HG03342 (cell line): ENCODE measurements around the gene RFLNA.
"Not testable (repeated sequence)": the region's sequence is repeated elsewhere in the genome, so short reads cannot be mapped to it uniquely, and the experiment has no call there.

ENCODE experiments used
- ATAC-seq: cut with Tn5 transposase; IDR thresholded peaks from one replicate; pipeline ENCODE4 v1.9.1; 2021; ENCODE audit warnings: mild to moderate bottlenecking, moderate library complexity; ENCODE audit not compliant: unreplicated experiment

RFLNA gene

DNA sequence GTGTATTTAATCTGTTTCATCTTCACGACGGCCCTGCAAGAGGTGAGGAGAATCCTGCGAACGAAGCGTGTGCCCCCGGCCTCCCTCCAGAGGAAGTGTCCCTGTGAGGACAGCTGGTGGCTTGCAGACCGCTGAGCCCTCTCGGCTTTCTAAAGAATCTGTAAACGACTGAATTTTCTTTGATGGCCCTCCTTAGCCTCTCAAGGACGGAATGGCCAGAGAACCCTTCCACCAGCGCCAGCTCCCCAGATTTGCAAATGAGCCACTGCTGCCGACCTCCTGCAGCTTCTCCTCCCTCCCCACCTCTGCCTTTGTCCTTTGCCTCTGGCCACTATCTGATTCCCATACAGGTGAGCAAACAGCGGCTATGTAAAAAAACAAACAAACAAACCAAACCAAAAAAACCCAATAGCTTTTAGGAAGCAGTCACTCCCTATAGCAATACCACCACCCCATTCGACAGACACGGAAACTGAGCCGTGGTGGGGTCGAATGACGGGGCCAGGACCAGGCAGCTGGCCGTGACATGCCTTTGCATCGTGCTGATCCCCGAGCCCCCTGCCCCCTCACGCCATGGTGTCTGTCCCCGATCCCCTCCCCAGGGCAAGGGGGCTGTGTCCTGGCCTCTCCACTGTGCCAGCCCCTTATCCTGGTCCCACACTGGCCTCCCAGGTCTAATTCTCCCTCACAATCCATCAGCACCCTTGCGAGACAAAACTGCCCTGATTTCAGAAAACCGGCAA lies 23.6 kb downstream of the RFLNA start:
- ATAC-seq, result no peak

DNA sequence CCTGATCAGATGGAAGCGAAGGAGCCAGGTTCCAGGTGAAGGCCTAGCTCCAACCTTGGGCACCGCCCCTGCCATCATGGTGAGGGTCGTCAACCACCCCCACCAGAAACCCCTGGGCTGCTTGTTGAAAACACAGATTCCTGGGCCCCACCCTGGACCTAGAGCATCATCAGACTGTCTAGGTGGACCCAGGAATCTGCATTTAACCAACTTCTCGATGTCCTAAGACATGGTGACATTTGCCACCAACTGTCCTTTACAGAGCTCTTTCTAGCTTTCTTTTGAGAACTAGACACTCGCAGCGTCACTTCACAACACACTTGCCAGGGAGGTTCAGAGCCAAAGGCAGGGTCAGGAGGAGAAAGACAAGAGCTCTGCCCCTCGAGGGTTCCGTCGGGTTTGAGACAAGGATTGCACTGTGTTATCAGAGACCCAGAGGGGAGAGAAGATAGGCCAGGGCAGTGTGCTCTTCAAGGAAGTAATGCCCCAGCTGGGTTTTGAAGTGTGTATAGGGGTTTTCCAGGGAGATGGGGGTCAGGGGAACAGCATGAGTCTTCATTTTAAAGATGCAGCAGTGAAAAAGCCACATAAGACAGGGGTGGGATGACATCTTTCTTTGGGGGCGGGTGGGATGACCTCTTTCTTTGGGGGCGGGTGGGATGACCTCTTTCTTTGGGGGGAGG lies 24.6 kb downstream of the RFLNA start:
- ATAC-seq, result no peak

DNA sequence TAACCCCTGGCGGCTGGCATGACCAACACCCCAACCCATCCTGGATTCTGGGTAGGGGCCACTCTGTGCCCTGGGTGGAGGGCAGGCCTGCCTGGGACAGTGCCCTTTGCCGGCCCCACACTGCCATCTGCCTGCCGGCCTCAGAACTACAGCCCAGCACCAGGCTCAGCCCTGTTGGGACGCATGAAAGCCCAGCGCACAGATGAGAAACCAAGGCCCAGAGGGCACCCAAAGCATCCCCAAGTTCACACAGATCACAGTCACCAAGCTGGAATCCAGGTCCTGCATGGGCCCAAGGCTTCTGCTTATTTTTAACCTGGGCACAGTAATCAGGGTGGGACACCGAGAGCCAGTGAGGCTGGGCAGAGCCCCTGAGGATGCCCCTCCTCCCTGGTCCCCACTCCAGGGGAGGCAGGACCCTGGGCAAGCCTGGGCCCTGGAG lies 26.2 kb downstream of the RFLNA start:
- ATAC-seq, result peak; percentile 73

DNA sequence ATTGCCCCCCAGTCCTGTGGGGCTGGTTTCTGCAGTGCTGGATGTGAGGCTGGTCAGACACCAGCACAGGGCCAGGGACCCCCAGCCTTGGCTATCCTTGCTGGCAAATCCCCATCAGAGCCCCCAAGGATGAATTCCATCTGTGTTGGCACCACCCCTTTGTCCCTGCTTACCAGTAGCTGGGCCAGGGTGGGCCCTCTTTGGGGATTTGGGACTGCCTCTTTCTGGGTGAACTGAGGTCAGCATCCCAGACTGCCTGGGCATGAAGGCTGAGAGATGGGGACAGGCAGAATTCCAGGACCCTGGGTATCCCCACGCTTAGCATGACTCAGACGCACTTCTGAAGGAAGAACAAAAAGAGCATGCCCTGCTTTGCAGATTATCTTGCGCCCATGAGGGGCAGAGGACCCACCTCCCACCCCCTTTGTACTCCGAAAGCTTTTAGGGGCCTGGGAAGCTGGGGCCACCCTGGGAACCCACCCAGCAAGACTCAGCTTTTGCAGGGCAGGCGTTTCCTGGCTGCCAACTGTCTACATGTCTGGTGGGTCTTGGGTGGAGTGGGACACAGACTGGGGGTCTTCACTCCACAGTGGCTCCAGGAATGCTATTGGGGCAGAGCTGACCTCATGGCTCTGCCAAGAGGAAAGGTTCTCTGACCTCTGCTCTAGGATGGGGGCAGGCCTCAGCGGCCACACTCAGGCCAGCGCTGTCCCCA lies 26.8 kb downstream of the RFLNA start:
- no peak for ATAC-seq

DNA sequence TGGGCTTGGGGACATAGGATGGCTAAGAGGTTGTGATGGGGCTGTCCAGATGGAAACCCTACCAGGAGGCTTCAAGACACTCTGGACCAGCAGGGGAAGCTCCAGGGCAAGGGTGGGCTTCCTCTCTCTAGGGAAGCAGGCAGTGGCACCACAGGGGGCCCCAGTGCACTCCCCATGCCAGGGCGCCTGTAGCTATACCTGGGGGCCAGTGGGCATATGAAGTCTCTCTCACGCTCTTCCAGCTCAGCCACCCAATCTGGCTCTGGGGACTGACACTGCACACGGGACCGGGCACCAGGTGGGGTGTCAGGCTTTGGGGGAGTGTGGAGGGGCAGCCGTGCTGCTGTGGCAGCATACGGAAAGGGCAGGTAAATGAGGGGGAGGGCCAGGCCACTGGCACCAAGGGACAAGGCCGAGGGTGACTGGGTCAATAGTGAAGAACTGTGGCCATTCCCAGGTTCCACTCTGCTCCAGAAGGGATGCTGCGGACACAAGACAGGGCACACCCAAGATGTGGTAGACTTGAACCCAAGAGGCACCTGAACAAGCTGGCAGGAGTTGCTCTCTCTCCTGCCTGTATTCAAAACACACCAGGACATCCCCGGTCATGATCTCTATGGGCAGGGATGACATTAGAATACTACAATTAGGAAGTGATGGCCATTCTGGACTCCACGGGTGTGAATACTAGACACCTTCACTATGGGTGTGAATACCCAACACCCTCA lies 27.5 kb downstream of the RFLNA start:
- ATAC-seq, result no peak

DNA sequence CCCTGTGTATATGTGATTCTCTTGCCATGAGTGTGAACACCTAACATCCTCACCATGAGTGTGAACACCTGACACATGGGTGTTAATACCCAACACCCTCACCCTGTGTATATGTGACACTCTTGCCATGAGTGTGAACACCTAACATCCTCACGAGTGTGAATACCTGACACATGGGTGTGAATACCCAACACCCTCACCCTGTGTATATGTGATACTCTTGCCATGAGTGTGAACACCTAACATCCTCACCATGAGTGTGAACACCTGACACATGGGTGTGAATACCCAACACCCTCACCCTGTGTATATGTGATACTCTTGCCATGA lies 28.1 kb downstream of the RFLNA start:
- not testable (repeated sequence) for ATAC-seq

DNA sequence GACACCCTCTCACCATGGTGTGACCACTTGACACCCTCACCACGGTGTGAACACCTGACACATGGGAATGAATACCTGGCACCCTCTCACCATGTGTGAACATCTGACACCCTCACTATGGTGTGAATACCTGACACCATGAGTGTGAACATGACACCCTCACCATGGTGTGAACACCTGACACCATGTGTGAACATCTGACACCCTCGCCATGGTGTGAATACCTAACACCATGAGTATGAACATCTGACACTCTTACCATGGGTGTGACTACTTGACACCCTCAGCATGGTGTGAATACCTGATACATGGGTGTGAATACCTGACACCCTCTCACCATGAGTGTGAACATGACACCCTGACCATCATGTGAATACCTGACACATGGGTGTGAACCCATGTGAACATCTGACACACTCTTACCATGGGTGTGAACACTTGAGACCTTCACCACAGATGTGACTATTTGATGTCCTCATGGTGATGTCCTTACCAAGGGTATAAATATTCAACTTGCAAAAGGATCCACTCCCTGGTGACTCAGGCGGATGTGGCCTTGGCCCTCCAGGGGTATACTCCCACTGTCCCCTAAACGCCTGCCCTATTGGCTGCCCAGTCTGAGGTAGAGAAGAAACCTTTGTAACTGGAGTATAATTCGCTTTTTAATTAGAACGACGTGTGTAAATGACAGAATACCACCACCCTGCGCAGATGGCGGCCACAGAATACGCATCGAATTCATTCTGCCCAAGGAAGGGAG lies 29.1 kb downstream of the RFLNA start:
- ATAC-seq, result no peak

DNA sequence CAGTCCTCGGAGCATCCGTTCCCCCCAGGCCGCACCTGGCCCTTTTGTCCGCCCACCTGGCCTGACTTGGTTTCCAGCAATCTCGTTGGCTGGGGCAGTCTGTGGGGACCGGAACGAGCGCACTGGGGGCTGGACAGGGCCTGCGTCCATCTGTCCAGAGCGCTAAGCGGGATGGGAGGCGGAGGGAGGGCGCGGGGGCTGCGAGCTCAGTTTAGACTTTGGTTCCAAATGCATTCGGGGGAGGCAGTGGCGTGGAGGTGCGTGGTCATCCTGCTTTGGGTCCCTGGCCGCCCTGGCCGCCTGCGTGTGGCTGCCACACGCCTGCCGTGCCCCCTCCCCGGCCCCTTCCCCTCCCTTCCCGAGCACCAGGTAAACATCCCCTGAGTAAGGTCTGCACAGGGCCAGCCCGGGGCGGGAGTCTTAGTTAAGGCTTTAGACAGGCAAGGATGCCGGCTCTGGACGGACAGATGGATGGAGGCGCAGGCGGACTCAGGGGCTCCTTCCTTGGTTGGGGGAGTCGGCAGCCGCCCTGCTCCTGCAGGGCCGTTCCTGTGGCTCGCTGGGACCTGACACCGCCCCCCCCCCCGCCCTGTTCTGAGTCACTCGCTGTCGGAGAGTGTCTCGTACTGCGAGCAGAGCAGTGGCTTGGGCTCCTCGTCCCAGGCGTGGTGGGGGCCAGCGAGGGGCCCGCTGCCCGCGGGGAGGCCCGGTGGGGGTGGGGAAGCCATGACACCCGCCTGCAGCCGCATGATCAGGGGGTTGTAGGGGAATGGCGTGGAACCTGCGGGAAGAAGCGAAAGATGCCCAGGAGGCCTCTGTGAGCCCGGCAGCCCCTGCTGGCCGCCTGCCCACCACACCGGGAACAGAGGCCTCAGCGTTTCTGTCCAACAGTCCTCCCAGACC lies 30.2 kb downstream of the RFLNA start:
- no peak for ATAC-seq

DNA sequence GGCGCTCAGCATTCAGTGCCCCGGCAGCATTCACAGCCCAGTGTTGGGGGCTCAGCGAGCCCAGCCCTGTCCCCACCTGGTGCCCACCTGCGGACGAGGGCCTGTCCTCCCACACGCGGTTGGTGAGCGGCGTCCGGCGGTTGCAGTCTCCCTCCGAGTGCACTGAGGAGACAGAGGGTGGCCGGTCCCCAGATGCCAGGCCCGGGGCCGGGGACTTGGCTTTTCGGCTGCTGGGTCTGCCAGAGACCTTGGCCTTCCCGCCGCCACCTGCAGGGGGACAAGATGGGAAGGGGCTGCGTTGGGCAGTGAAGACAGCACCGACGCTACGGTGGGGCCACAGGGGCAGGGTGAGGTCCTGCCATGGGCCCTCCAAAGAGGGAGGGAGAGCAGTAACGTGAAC lies 31.2 kb downstream of the RFLNA start:
- ATAC-seq, result no peak

DNA sequence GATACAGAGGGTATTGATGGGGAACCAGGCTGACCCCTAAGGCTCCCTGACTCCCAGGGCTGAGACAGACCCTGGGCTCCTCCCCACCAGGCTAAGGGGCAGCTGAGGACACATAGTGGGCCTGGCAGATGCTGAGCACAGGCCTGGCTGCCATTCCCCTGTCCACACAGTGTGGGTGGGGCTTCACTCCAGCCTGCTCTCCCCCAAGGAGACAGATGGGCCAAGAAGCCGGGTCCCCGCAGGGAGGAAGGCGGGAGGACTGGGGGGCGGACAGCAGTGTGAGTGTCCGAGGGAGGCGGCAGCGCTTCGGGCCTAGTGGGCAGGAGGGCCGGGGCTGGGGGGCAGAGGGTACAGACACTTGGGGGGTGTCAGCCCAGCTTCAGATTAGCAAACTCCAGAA lies 32.0 kb downstream of the RFLNA start:
- no peak for ATAC-seq

DNA sequence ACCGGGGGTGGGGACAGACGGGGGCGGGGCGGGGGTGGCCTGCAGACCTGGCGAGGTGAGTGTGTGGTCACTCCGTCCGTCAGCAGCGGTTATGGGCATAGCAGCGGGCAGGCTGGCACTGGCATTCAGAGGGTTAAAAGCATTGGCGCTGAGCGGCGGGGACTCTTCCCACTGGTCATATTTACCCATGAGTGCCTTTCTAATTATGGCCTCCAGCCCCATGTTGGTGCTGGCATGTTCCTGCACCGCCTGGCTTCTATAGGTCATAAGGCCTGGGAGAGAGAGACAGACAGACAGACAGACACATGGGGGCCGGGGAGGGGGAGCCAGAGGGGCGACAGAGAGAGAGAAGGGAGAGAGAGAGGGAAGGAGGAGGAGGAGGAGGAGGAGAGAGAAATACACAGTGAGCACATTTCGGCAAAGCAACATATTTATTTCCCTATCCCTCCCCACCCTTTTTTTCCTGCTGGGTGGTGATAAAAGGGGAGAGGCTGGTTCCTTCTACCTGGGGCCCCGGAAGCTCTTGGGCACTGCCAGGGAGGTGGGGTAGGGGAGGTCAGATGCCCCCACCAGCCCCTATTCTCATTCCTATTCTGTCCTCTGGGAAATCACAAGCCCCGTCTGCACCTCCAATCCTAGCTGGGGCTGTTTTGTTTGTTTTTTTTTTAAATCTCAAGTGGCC lies 32.6 kb downstream of the RFLNA start:
- no peak for ATAC-seq

DNA sequence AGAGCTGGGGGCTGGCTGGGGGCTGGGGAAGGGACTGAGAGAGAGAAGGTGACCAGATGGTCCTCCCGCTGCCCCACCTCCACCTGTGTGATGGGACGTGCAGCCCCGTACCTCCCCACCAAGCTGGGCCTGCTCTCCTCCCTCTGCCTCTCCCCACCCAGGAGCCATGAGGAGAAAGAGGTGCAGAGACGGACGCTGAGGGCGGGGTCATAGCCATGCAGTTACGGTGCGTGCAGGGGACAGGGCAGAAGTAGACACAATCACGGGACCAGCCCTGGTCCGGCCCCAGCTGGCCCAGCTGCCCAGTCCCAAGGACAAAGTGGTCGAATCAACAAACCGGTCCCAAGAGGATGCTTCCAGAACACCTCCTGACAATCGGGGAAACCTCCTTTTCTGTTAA lies 33.2 kb downstream of the RFLNA start:
- ATAC-seq, result no peak

DNA sequence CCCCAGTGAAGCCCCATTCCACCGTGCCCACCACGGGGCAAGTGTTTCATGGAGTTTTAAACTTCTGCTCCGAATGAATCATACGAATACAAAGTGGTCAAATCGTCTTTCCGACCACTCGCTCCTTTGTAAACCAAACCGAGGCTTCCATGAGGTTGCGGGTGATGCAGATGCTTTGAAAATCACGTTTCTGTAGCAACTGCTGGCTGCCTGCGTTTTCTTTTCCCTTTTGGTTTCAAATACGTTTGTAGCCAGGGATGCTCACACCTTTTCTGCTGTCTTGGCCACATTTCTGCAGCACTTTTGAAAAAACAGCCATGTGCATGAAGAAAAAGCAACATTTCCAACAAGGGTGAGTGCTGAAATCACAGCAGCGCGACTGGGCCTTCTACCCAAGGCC lies 33.7 kb downstream of the RFLNA start:
- ATAC-seq, result no peak

DNA sequence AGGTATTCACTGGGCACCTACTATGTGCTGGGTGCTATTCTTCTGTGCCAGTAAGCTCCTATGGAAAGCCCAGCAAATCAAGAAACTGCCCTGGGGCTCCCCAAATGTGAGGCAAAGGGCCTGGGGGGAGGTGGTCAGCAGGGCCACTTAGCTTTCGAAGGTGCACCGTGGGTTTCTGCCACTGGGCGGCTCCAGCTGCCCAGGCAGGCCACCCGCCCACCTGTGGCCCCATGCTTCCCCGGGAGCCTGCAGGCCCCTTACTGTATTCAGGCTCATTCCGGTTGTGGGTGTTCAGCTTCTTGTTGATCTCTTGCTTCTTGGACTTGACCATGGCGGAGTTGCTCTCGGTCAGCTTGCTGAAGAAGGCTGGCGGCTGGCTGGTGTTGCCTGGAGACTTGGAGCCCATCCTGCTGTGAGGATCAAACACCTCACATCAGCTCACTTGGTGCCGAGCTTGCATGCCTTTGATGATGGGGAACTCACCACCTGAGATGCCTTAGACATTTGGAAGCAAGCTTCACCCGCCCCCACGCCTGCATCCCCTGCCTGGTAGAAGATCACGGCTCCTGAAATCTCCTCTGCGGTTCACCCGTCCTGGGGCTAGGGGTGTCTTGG lies 37.3 kb downstream of the RFLNA start:
- ATAC-seq, result no peak

DNA sequence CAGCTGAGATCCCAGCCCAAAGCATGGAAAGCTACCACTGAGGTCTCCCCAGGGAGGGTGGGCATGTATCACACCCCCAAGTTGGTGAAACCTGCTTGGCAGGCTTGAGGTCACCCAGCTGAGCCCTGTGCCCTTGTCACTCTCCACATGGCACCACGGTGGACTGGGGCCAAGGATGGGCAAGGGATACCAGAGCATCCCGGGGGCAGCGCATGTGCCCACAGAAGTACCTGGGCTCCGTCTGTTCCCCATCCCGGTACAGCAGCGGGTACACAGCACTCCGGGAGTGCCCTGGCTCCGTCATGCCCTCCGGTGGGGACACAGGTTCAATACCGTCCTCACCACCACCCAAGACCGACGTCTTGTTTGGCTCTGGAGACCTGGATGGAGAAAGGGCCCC lies 38.0 kb downstream of the RFLNA start:
- no peak for ATAC-seq

DNA sequence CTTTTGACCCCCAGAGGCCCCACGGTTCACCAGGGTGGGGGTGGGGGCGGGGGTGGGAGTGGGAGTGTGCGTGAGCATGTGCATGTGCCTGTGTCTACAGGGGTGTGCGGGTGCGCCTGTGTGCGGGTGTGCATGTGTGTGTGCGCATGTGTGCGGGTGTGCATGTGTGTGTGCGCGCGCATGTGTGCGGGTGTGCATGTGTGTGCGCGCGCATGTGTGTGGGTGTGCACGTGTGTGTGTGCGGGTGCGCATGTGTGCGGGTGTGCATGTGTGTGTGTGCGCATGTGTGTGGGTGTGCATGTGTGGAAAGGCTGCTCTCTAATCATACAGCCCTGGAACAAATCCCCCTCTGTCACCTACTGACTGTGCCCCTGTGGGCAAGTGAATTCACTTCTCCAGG lies 38.8 kb downstream of the RFLNA start:
- ATAC-seq, result no peak

DNA sequence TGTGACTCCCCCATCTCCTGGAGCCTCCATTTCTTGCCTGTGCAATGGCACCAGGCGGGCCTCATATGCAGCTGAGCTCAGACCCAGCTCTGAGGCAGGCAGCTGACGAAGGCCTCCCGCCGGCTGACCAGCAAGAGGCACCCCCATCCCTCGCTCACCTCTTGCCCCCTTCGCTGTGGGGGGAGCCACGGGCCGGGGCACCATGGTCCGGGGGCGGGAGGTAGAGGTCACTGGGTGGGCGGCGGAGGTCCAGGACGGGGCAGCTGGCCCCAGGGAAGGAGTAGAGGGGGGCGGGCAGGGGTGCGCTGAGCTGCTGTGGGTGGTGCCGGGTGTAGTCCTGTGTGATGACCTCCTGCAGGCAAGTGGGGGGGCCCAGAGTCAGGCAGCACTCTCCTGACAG lies 39.4 kb downstream of the RFLNA start:
- ATAC-seq, result no peak

DNA sequence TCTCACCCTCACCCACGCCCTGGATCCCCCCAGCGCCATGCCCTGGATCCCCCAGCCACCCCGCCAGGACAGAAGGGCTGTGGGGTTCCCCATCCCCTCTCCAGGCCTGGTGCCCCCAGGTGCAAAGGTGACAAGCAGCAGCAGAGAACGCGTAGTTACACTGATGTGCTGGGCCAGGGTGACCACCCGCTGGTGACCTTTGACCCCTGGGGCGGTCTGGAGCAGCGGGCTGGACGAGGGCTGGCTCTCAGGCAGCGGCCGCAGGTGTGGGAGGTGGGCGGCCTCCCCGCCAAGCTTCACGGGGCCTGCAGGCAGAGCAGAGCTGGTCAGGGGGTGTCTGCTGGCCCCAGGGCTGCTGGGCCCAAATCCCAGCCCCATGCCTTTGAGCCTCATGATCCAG lies 40.1 kb downstream of the RFLNA start:
- ATAC-seq, result no peak
